Smooth muscle cell (in vitro differentiated cells): ENCODE measurements around the gene MTERF4. TPM values are rescaled to one million over a fixed set of nuclear protein-coding genes. Genes with fewer than 3 reads are reported as not detected.

ENCODE experiments used
- DNase-seq: peaks from one replicate; lab custom pipeline; 2025; ENCODE audit not compliant: unreplicated experiment; lab: John Stamatoyannopoulos, UW
- H2AFZ ChIP-seq: fragments of 200-600 bp; sonication (generic); 2 replicates; pipeline ENCODE4 v1.6.0; 2016; ENCODE audit warnings: antibody characterized with exemption, low read depth, mild to moderate bottlenecking
- H3F3A ChIP-seq: fragments of 200-600 bp; sonication (generic); 2 replicates; pipeline ENCODE4 v1.6.0; 2017; ENCODE audit warnings: antibody characterized with exemption, low read depth
- H3K27ac ChIP-seq: fragments of 200-600 bp; sonication (generic); 2 replicates; pipeline ENCODE4 v1.5.1; 2016; ENCODE audit warnings: low read depth, mild to moderate bottlenecking
- H3K27me3 ChIP-seq: fragments of 200-600 bp; sonication (generic); 2 replicates; pipeline ENCODE4 v1.6.1; 2016; ENCODE audit warnings: low read depth, mild to moderate bottlenecking
- H3K36me3 ChIP-seq: fragments of 200-600 bp; sonication (generic); 2 replicates; pipeline ENCODE4 v1.5.1; 2016; ENCODE audit warnings: low read depth
- H3K4me1 ChIP-seq: fragments of 200-600 bp; sonication (generic); 2 replicates; pipeline ENCODE4 v1.5.1; 2016; ENCODE audit warnings: low read depth
- H3K4me2 ChIP-seq: fragments of 200-600 bp; sonication (generic); 2 replicates; pipeline ENCODE4 v1.6.0; 2016; ENCODE audit warnings: mild to moderate bottlenecking
- H3K4me3 ChIP-seq: fragments of 200-600 bp; sonication (generic); 2 replicates; pipeline ENCODE4 v1.5.1; 2016; ENCODE audit warnings: mild to moderate bottlenecking
- H3K79me2 ChIP-seq: fragments of 200-600 bp; sonication (generic); 2 replicates; pipeline ENCODE4 v1.6.0; 2016; ENCODE audit warnings: low read depth, mild to moderate bottlenecking
- H3K9ac ChIP-seq: fragments of 200-600 bp; sonication (generic); 2 replicates; pipeline ENCODE4 v1.6.0; 2016; ENCODE audit warnings: low read depth
- H3K9me3 ChIP-seq: fragments of 200-600 bp; sonication (generic); replicated peaks from 2 replicates; pipeline ENCODE4 v1.5.1; 2016; ENCODE audit warnings: low read depth
- H4K20me1 ChIP-seq: fragments of 200-600 bp; sonication (generic); 2 replicates; pipeline ENCODE4 v1.6.0; 2016; ENCODE audit warnings: low read depth
- WGBS: methylation state at CpG from one replicate; pipeline ENCODE4 v1.1.7; 2016; ENCODE audit warnings: low lambda C conversion rate; 5-methylcytosine and 5-hydroxymethylcytosine counted together
- polyA plus RNA-seq: library from polyadenylated mRNA; unstranded; fragments of >200 nt; fragmentation: Nextera tagmentation; extraction: Ambion mirVana; gene quantifications from 2 replicates; pipeline ENCODE4 v1.2.1, GENCODE V29; 2016
- total RNA-seq: library from RNA; depleted of rRNA; stranded (reverse); fragments of >200 nt; gene quantifications from 2 replicates; pipeline ENCODE4 v1.2.3, GENCODE V29; 2014
- TF ChIP-seq, protein P1 (sequence below): fragments of 200-600 bp; sonication (generic); IDR thresholded peaks from 2 replicates; pipeline ENCODE4 v1.5.1; 2017; ENCODE audit warnings: borderline replicate concordance, mild to moderate bottlenecking, antibody characterized with exemption; ENCODE audit not compliant: insufficient read depth, poor library complexity, severe bottlenecking

Gene MTERF4
- total and polyA plus RNA-seq, 2 experiments from 2014 or later, result 13.7 to 27.3 TPM

DNA sequence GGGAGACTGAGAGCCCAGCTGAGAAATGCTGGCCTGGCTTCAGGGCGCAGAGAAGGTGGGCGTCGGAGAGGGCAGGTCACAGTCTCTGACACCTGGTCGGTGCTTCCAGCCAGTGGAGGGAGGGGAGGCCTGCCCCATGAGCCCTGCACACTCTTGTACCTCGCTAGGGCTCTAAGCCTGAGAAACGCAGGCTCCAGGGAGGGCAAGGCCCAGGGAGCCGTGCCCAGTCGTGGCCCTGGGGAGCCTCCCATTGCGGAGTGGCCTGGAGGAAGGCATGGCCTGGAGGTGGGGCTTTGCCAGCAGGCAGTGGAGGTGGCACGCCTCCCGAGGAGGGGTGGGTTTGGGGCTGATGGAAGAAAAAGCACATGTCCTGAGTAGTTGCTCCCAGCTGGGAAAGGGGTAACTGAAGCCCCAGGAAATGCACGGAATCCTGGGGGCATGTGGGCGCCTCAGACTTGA, 39.0 kb downstream of the MTERF4 start:
- WGBS, result 77% methylated on average over 13 of the region's 13 CpGs
- H4K20me1 ChIP-seq, result no peaks in the 10 kb centered on the region
- no peak overlapping the region for H3K27ac ChIP-seq
- H3K4me3 ChIP-seq, result no peak overlapping the region
- no peak overlapping the region for H2AFZ ChIP-seq
- peaks cover 4% of the 10 kb centered on the region for H3K27me3 ChIP-seq
- H3K4me1 ChIP-seq, result no peaks in the 10 kb centered on the region
- no peak overlapping the region for H3K9ac ChIP-seq
- H3K9me3 ChIP-seq, result no peaks in the 10 kb centered on the region
- DNase-seq, result no peak
- H3K79me2 ChIP-seq, result no peaks in the 10 kb centered on the region
- TF ChIP-seq, protein P1, sequence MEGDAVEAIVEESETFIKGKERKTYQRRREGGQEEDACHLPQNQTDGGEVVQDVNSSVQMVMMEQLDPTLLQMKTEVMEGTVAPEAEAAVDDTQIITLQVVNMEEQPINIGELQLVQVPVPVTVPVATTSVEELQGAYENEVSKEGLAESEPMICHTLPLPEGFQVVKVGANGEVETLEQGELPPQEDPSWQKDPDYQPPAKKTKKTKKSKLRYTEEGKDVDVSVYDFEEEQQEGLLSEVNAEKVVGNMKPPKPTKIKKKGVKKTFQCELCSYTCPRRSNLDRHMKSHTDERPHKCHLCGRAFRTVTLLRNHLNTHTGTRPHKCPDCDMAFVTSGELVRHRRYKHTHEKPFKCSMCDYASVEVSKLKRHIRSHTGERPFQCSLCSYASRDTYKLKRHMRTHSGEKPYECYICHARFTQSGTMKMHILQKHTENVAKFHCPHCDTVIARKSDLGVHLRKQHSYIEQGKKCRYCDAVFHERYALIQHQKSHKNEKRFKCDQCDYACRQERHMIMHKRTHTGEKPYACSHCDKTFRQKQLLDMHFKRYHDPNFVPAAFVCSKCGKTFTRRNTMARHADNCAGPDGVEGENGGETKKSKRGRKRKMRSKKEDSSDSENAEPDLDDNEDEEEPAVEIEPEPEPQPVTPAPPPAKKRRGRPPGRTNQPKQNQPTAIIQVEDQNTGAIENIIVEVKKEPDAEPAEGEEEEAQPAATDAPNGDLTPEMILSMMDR, result no peak
- H3K4me2 ChIP-seq, result no peak overlapping the region
- no peaks in the 10 kb centered on the region for H3K36me3 ChIP-seq
- H3F3A ChIP-seq, result no peaks in the 10 kb centered on the region

DNA sequence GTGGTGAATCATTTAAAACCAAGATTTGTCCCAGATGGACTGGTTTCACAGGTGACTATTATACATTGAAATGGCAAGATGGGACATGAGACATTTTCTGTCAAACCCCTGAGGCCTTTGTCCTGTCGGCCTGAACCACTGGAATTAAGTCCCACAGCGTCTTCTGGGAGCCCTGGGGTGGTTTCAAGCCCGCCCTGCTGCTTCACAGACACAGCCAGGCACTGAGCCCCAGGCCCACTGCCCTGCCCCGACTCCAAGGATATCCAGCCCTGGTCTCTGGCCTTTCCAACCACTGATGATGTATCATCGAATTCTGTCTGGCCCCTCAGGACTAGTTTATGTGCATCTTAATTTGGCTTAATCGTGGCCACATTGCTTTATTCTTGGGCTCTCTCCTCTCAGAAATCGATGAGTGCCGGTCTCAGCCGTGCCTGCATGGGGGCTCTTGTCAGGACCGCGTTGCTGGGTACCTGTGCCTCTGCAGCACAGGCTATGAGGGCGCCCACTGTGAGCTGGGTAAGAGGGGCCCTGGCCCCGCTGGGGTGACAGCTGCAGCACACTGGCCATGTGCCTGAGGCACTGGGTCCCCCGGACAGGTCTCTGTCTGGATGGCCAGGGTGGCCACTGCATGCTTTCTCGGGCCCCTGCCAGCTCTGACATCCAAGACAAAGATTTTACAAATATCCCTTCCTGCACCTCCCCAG, 39.5 kb downstream of the MTERF4 start:
- Histone ChIP-seq H3K27ac (peak overlapping the region; percentile 30), H2AFZ (no peak overlapping the region), H3K36me3 (no peaks in the 10 kb centered on the region), H3K4me3 (no peak overlapping the region), H3K4me2 (no peak overlapping the region), H3F3A (no peaks in the 10 kb centered on the region), H3K27me3 (peaks cover 4% of the 10 kb centered on the region), H3K9ac (no peak overlapping the region), H3K9me3 (no peaks in the 10 kb centered on the region), H3K79me2 (no peaks in the 10 kb centered on the region), H4K20me1 (no peaks in the 10 kb centered on the region), H3K4me1 (no peaks in the 10 kb centered on the region)
- no peak for DNase-seq
- WGBS, result 85% methylated on average over 15 of the region's 15 CpGs
- TF ChIP-seq, protein P1, result no peak

- TF ChIP-seq, protein P1, result no peak
- Histone ChIP-seq H3K4me3 (no peak overlapping the region), H3F3A (no peaks in the 10 kb centered on the region), H4K20me1 (no peaks in the 10 kb centered on the region), H3K9ac (no peak overlapping the region), H3K4me1 (no peaks in the 10 kb centered on the region), H3K27me3 (peaks cover 4% of the 10 kb centered on the region), H3K27ac (peak overlapping the region; percentile 15), H3K36me3 (no peaks in the 10 kb centered on the region), H3K9me3 (no peaks in the 10 kb centered on the region), H2AFZ (no peak overlapping the region), H3K4me2 (no peak overlapping the region), H3K79me2 (no peaks in the 10 kb centered on the region)
- 80% methylated on average over 6 of the region's 6 CpGs for WGBS
- DNase-seq, result no peak
Observed at GRCh38 chr2:241061275-241061674, 40.8 kb downstream of the MTERF4 start.
